HepG2 (cell line): Measurements from ENCODE around the gene JMJD8. TPM values are rescaled to one million over a fixed set of nuclear protein-coding genes. Genes with fewer than 3 reads are reported as not detected.

Experiments used
- DR1 ChIP-seq: sonication (generic); formaldehyde crosslinking; IDR thresholded peaks from 2 replicates; pipeline ENCODE4 v1.8.0; 2021; ENCODE audit warnings: mild to moderate bottlenecking, missing genetic modification reagents, inconsistent platforms
- HES4 ChIP-seq: sonication (generic); formaldehyde crosslinking; IDR thresholded peaks from 2 replicates; pipeline ENCODE4 v1.9.0; 2021; ENCODE audit warnings: mild to moderate bottlenecking, missing genetic modification reagents, borderline replicate concordance
- MAFF ChIP-seq: IDR thresholded peaks from 2 replicates; pipeline ENCODE4 v1.6.1; 2011; ENCODE audit warnings: low read depth, low read length, improper control_type of control experiment
- PHF8 ChIP-seq: sonication (generic); formaldehyde crosslinking; IDR thresholded peaks from 2 replicates; pipeline ENCODE4 v1.5.0; 2020; ENCODE audit warnings: missing genetic modification reagents
- REST ChIP-seq, 2 experiments: IDR thresholded peaks; 2 replicates each; pipeline ENCODE4 v1.6.1; 2011 to 2012; ENCODE audit warnings: low read length in 2 of 2, borderline replicate concordance in 1 of 2, low read depth in 1 of 2, mild to moderate bottlenecking in 1 of 2, moderate library complexity in 1 of 2
- SETDB1 ChIP-seq: sonication (generic); formaldehyde crosslinking; IDR thresholded peaks from 2 replicates; pipeline ENCODE4 v1.5.1; 2020; ENCODE audit warnings: missing genetic modification reagents, mild to moderate bottlenecking, borderline replicate concordance
- ZGPAT ChIP-seq: IDR thresholded peaks from 2 replicates; pipeline ENCODE4 v1.6.1; 2016; ENCODE audit warnings: mild to moderate bottlenecking
- ZNF318 ChIP-seq: sonication (generic); formaldehyde crosslinking; IDR thresholded peaks from 2 replicates; pipeline ENCODE4 v1.4.0; 2020; ENCODE audit warnings: mild to moderate bottlenecking, missing genetic modification reagents
- ZNF329 ChIP-seq: sonication (generic); formaldehyde crosslinking; IDR thresholded peaks from 2 replicates; pipeline ENCODE4 v1.9.0; 2021; ENCODE audit warnings: low read depth, mild to moderate bottlenecking, missing genetic modification reagents
- ZNF460 ChIP-seq: sonication (generic); formaldehyde crosslinking; IDR thresholded peaks from 2 replicates; pipeline ENCODE4 v1.5.1; 2020; ENCODE audit warnings: missing genetic modification reagents, mild to moderate bottlenecking, borderline replicate concordance
- ZSCAN5A ChIP-seq: sonication (generic); formaldehyde crosslinking; IDR thresholded peaks from 2 replicates; pipeline ENCODE4 v1.8.0; 2022; ENCODE audit warnings: mild to moderate bottlenecking, missing genetic modification reagents, borderline replicate concordance
- polyA plus RNA-seq, 8 experiments: library from polyadenylated mRNA; depleted of rRNA in 3 of 8; stranded (reverse) in 7 of 8; unstranded in 1 of 8; fragments of >200 nt; fragmentation: Illumina TruSeq in 4 of 8; extraction: Trizol in 4 of 8; gene quantifications; 2 replicates each; pipeline versions ENCODE4 v1.2.1 to v1.2.3, GENCODE V29; 2011 to 2016; ENCODE audit warnings: low read depth in 4 of 8, missing spikeins in 1 of 8, mixed read lengths in 1 of 8; ENCODE audit not compliant: insufficient read depth in 1 of 8
- total RNA-seq, 5 experiments: library from RNA; depleted of rRNA; stranded (reverse); fragments of >200 nt; fragmentation: Illumina TruSeq; extraction: Trizol; gene quantifications; 2 replicates each; pipeline ENCODE4 v1.2.3, GENCODE V29; 2016; ENCODE audit warnings: low read depth in 1 of 5

JMJD8 gene
- total and polyA plus RNA-seq, 2 of the 13 experiments (the other 11 are each of a cell fraction or from before 2014, with no cell fraction given), result 2.6 to 11.8 TPM

GRCh38 chr16:667780-668518 is 16.2 kb downstream of the JMJD8 start, which contains the start of gene RHOT2 (continued):
- TF ChIP-seq REST (IDR thresholded peaks at IDR 0.05; ENCODE audit: borderline replicate concordance in 1 of 2, low read depth in 1 of 2, low read length in 2 of 2) (no peak), PHF8 (CRISPR knock-in tag) (no peak; the same call in 1 of the 2 replicates), ZNF329 (CRISPR knock-in tag) (peak; percentile 91), SETDB1 (CRISPR knock-in tag) (no peak), DR1 (peak; percentile 45; the same call in 1 of the 2 replicates), ZSCAN5A (CRISPR knock-in tag) (no peak), ZGPAT (CRISPR knock-in tag) (peak; percentile 64), ZNF318 (CRISPR knock-in tag) (no peak; the same call in 1 of the 2 replicates), HES4 (CRISPR knock-in tag) (no peak), MAFF (no peak), ZNF460 (CRISPR knock-in tag) (no peak)
